Breast epithelium (tissue), 3 donors: ENCODE data around the gene ZCCHC3.

Experiments used
- CTCF ChIP-seq, 3 donors: fragments of 450-650 bp; IDR thresholded peaks; one replicate each; pipeline ENCODE4 v1.5.1; 2016 to 2017; ENCODE audit warnings: antibody characterized with exemption in 3 of 3, mild to moderate bottlenecking in 3 of 3, moderate library complexity in 3 of 3
- POLR2A ChIP-seq: fragments of 450-650 bp; IDR thresholded peaks from one replicate; pipeline ENCODE4 v1.6.1; 2016; ENCODE audit warnings: antibody characterized with exemption, mild to moderate bottlenecking, moderate library complexity

DNA sequence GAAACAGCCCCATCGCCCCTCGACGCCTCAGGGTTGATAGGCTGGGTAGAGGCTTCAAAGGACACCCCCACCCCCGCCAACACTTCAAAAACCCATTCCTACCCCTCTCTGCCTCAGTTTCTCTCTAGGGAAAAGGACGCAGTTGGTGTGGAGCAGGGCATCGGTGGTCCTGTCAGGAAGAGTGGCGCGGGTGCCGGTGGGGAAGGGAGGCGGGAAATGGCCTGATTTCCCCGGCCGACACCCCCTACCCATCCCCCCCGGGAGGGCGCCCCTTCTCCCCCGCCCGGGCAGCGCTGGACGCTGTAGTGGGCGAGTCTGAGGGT is 49.9 kb downstream of the ZCCHC3 start:
- TF ChIP-seq POLR2A, result no peak
- TF ChIP-seq CTCF (IDR thresholded peaks at IDR 0.05), result no peak
